Colonic mucosa (tissue), 4 donors: ENCODE data around the gene HOXA9. TPM values are rescaled to one million over a fixed set of nuclear protein-coding genes. Genes with fewer than 3 reads are reported as not detected.

Source experiments
- DNase-seq: peaks from one replicate; pipeline ENCODE4 v3.0.0-alpha.2; 2020
- H3K27ac ChIP-seq: fragments of 200-600 bp; one replicate; pipeline ENCODE4 v1.8.0; 2021
- H3K27me3 ChIP-seq: fragments of 200-600 bp; one replicate; pipeline ENCODE4 v1.8.0; 2021
- H3K36me3 ChIP-seq: fragments of 200-600 bp; one replicate; pipeline ENCODE4 v1.8.0; 2021
- H3K4me1 ChIP-seq: fragments of 200-600 bp; one replicate; pipeline ENCODE4 v1.8.0; 2021; ENCODE audit warnings: mild to moderate bottlenecking
- H3K4me3 ChIP-seq: fragments of 200-600 bp; one replicate; pipeline ENCODE4 v1.8.0; 2021
- H3K9ac ChIP-seq, 2 donors: one replicate each; pipeline ENCODE4 v1.7.0; 2013; ENCODE audit warnings: control low read depth in 2 of 2, low read depth in 2 of 2, low read length in 2 of 2
- H3K9me3 ChIP-seq: fragments of 200-600 bp; one replicate; pipeline ENCODE4 v1.8.0; 2021
- intact Hi-C: fragments of 100-400 bp; cut with DNase I; formaldehyde crosslinking; loops from one replicate; pipeline ENCODE4 v1.14.1; 2022
- total RNA-seq, 2 donors: library from RNA; stranded (reverse); fragmentation: NEBNext Ultra II Directional in 1 of 2; extraction: Animal tissue kit (Norgen Biotek cat#: 25700) in 1 of 2; gene quantifications; one replicate each; pipeline ENCODE4 v1.2.1, GENCODE V29; 2021
- TF ChIP-seq, protein P1 (sequence below): fragments of 200-600 bp; IDR thresholded peaks from one replicate; pipeline ENCODE4 v1.8.0; 2022; ENCODE audit warnings: antibody characterized with exemption, mild to moderate bottlenecking
- donor health status: healthy.
- donor health status: DM: no; HTN: no; CAD: no.
- donor health status: DM: no; HTN: no; CAD: no.

HOXA9 gene
- total RNA-seq, 2 donors from 2014 or later, result 19.5 to 22.1 TPM

DNA sequence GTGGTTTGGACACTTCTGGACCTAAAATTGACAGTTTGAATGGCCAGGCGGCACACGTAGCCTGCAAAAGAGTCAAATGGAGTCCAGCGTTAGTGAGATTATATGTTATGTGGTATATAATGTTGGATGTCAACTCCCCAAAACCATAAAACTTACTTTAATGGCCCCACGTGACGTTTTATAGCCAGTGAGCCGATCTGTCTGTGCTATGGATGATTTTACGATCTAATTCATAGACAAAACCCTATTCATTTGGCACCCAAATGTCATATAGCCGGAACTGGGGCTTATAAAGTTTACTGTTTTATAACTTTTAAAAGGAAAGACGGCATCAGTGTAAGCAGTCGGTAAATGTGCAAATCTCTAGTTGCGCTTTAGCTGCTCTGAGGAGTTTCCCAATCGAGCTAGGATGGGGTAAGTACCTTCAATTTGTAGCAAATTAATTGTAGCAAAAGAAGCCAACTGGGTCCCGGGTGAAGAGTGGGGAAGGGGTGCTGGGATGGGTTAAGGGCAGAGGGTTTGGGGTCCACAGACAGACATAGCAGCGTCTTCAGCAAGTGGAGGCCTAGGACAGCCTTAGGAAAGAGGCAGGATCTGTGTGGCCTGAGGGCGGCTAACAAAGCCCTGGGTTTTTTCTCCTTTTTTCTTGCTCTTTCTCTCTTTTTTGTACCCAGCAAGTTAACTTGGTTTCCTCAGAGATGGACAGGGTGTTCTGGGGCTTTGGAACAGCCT lies 25.0 kb downstream of the HOXA9 start:
- Histone ChIP-seq H3K4me1 (peaks cover 8% of the 10 kb centered on the region), H3K9ac (peak overlapping the region; percentile 77 to 100), H3K4me3 (no peak overlapping the region), H3K27me3 (no peaks in the 10 kb centered on the region), H3K27ac (peak overlapping the region; percentile 84), H3K36me3 (no peaks in the 10 kb centered on the region), H3K9me3 (no peaks in the 10 kb centered on the region)
- intact Hi-C loops, result loop anchor here (5.0 kb wide), 1 partner anchor 33 kb away; no protein-coding TSS in a partner anchor
- TF ChIP-seq, protein P1, sequence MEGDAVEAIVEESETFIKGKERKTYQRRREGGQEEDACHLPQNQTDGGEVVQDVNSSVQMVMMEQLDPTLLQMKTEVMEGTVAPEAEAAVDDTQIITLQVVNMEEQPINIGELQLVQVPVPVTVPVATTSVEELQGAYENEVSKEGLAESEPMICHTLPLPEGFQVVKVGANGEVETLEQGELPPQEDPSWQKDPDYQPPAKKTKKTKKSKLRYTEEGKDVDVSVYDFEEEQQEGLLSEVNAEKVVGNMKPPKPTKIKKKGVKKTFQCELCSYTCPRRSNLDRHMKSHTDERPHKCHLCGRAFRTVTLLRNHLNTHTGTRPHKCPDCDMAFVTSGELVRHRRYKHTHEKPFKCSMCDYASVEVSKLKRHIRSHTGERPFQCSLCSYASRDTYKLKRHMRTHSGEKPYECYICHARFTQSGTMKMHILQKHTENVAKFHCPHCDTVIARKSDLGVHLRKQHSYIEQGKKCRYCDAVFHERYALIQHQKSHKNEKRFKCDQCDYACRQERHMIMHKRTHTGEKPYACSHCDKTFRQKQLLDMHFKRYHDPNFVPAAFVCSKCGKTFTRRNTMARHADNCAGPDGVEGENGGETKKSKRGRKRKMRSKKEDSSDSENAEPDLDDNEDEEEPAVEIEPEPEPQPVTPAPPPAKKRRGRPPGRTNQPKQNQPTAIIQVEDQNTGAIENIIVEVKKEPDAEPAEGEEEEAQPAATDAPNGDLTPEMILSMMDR, result no peak
- DNase-seq, result peak; percentile 87

DNA sequence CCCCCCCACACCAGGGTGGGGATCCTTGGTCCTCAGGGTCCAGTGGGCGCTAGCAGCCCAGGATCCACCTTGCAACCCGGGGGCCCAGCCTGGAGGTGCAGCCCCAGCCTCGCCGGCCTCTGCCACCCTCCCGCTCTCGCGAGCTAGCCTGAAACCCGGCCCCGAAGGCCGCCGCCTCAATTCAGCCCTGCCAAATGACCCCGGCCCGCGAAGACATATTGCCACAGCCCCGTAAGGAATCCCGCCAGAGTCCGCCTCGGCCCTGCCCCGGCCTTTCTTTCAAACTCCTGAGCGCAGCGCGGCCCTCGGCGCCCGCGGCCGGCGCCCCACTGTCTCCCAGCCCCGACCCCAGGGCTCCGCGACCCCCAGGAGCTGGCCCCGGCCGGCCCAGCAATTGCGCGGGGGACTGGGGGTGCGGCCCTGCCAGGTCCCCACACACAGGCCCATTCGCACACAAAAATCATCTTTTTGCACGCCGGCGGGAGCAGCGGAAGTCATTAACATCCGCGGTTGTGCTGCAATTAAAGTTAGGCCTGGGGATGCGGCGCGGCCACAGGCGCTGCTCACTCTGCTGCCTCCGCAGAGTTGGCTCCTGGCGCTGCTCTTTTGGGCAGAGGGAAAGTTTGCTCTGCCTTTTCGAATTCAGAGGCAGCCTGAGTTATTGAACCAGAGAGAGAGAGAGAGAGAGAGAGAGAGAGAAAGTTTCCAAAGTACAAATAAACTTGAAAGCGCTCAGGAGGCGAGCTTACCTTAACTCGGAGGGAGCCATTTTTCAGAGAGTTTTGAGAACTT lies 25.8 kb downstream of the HOXA9 start:
- Histone ChIP-seq H3K4me3 (peak overlapping the region; percentile 48), H3K27me3 (no peaks in the 10 kb centered on the region), H3K36me3 (no peaks in the 10 kb centered on the region), H3K27ac (peak overlapping the region; percentile 84), H3K9ac (peak overlapping the region; percentile 58 to 77), H3K9me3 (no peaks in the 10 kb centered on the region), H3K4me1 (peaks cover 11% of the 10 kb centered on the region)
- peak; percentile 52 for DNase-seq
- TF ChIP-seq, protein P1, result no peak
- intact Hi-C loops, result loop anchor here (5.0 kb wide), 1 partner anchor 32 kb away; no protein-coding TSS in a partner anchor

DNA sequence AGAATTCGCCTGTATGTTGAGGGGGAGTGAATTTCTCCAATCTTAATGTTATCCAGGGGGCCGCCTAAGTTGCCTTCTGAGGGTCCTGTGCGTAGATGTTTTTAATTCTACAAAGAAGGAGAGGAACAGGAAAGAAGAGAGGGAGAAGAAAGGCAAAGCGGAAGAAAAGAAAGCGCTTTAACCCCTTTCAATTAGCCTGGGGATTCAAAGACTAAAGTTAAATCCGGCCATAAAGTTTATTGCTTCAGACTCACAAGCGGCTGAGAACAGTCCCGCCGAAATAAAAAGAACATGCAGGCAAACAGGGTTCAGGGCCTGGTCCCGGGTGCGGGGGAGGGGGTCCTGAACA lies 26.4 kb downstream of the HOXA9 start:
- intact Hi-C loops, result no loop called here
- no peaks in the 10 kb centered on the region for H3K9me3 ChIP-seq
- DNase-seq, result no peak
- H3K27me3 ChIP-seq, result no peaks in the 10 kb centered on the region
- peak overlapping the region; percentile 58 to 77 for H3K9ac ChIP-seq
- H3K36me3 ChIP-seq, result no peaks in the 10 kb centered on the region
- H3K4me1 ChIP-seq, result peaks cover 9% of the 10 kb centered on the region
- TF ChIP-seq, protein P1, result no peak
- H3K27ac ChIP-seq, result peak overlapping the region; percentile 84
- H3K4me3 ChIP-seq, result peak overlapping the region; percentile 48

DNA sequence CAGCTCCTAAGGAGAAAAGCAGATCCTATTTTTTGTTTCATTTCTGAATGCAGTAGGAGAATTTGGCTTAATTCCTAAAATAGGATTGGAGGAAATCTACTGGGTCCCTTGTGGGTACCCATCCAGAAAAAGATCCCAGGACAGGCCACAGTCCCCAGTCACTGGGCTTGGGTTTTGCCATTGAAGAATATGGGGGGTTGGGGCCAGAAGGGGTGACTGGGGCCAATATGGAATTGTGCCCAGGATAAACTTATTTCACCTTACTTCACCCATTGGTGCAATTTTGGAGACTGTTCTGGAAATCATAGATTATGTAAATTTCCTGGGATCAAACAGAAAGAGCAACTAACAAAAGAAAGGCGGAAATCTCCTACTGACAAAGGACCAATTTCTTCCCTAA lies 26.9 kb downstream of the HOXA9 start:
- peaks cover 9% of the 10 kb centered on the region for H3K4me1 ChIP-seq
- no peaks in the 10 kb centered on the region for H3K27me3 ChIP-seq
- H3K9ac ChIP-seq, result peak overlapping the region in 1 of 2 donors; percentile 58
- intact Hi-C loops, result no loop called here
- peak overlapping the region; percentile 84 for H3K27ac ChIP-seq
- peak; percentile 20 for DNase-seq
- H3K9me3 ChIP-seq, result no peaks in the 10 kb centered on the region
- TF ChIP-seq, protein P1, result no peak
- H3K36me3 ChIP-seq, result no peaks in the 10 kb centered on the region
- H3K4me3 ChIP-seq, result peak overlapping the region; percentile 48

DNA sequence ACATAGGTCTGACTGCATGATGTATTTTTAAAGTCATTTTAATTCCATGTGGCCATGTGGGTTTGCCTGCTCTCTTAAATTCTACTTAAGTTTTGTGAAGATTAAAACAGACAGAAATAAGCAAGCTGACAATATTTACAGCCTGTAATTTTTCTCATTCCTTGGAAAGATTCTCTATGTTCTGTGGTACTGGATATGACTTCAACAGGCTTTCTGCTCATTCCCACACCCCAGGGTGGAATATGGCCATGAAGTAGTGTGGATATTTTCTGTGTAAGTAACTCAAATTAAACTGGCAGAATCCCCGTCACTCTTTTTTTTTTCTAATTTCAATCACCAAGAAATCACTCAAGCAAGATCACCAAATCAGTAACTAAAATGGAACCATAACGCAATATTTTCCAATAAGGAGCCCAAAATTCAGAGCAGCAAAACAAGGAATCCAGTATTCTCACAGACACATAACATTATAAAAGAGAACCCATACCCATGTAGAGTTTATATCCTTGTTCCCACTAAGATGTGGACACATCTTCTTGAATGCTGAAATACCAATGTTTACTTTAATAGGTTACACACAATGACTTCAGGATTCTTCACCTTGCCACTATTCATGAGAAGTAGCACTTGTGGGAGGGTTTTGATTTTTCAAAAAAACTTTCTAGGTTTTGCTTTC lies 27.6 kb downstream of the HOXA9 start:
- intact Hi-C loops, result no loop called here
- peak overlapping the region; percentile 84 for H3K27ac ChIP-seq

More for the DNA sequence above, 27.6 kb downstream of the HOXA9 start:
- Histone ChIP-seq H3K36me3 (no peaks in the 10 kb centered on the region), H3K4me3 (no peak overlapping the region), H3K9ac (peak overlapping the region in 1 of 2 donors; percentile 58), H3K27me3 (no peaks in the 10 kb centered on the region), H3K9me3 (no peaks in the 10 kb centered on the region), H3K4me1 (peaks cover 9% of the 10 kb centered on the region)
- peak; percentile 22 for DNase-seq
- TF ChIP-seq, protein P1, result no peak
